H1 (cell line): ENCODE results near the gene TTLL9.

Source experiments
- CREB1 ChIP-seq: IDR thresholded peaks from 2 replicates; pipeline ENCODE4 v1.6.1; 2012; ENCODE audit warnings: inconsistent platforms
- HDAC2 ChIP-seq, 2 experiments: fragments of 300-600 bp in 1 of 2; sonication (generic) in 1 of 2; IDR thresholded peaks; 2 replicates each; pipeline ENCODE4 v1.6.1; 2011 to 2012; ENCODE audit warnings: low read depth in 2 of 2, low read length in 2 of 2, mild to moderate bottlenecking in 2 of 2, moderate library complexity in 2 of 2, borderline replicate concordance in 1 of 2, inconsistent platforms in 1 of 2
- JUN ChIP-seq: IDR thresholded peaks from 2 replicates; pipeline ENCODE4 v1.6.1; 2011; ENCODE audit warnings: low read depth, mild to moderate bottlenecking, improper control_type of control experiment, low read length
- POLR2AphosphoS5 ChIP-seq: IDR thresholded peaks from 2 replicates; pipeline ENCODE4 v1.6.1; 2011; ENCODE audit warnings: low read depth, low read length
- SIX5 ChIP-seq: IDR thresholded peaks from 2 replicates; pipeline ENCODE4 v1.6.1; 2011; ENCODE audit warnings: mild to moderate bottlenecking, low read depth, low read length
- ZNF274 ChIP-seq: IDR thresholded peaks from 2 replicates; pipeline ENCODE4 v1.7.0; 2012; ENCODE audit warnings: low read length, borderline replicate concordance; ENCODE audit errors: extremely low read depth
- TF ChIP-seq, protein P1 (sequence below), 3 experiments: IDR thresholded peaks; 1 replicate in 2 of 3; 2 replicates in 1 of 3; pipeline versions ENCODE4 v1.5.1 to v1.6.1; 2011; ENCODE audit warnings: low read length in 3 of 3, mild to moderate bottlenecking in 3 of 3, inconsistent platforms in 2 of 3, low read depth in 1 of 3, moderate library complexity in 1 of 3; ENCODE audit not compliant: insufficient read depth in 1 of 3; ENCODE audit errors: control extremely low read depth in 1 of 3

DNA sequence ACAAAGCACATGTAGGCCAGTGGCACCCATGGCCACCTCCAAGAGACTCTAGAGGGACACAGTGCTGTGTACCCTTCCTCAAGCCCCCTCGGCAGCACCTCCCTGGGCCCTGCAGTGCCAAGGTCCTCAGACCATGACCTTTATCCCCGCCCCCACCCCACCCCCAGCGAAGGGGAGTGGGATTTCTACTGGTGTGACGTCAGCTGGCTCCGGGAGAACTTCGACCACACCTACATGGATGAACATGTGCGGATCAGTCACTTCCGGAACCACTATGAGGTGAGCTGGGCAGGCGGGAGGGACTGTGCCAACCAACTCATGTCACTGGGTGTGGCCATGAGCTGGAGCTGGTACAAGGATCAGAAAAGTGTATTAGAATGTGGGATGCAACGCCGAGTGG is 38.0 kb downstream of the TTLL9 start:
- TF ChIP-seq, protein P1, sequence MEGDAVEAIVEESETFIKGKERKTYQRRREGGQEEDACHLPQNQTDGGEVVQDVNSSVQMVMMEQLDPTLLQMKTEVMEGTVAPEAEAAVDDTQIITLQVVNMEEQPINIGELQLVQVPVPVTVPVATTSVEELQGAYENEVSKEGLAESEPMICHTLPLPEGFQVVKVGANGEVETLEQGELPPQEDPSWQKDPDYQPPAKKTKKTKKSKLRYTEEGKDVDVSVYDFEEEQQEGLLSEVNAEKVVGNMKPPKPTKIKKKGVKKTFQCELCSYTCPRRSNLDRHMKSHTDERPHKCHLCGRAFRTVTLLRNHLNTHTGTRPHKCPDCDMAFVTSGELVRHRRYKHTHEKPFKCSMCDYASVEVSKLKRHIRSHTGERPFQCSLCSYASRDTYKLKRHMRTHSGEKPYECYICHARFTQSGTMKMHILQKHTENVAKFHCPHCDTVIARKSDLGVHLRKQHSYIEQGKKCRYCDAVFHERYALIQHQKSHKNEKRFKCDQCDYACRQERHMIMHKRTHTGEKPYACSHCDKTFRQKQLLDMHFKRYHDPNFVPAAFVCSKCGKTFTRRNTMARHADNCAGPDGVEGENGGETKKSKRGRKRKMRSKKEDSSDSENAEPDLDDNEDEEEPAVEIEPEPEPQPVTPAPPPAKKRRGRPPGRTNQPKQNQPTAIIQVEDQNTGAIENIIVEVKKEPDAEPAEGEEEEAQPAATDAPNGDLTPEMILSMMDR (IDR thresholded peaks at IDR 0.05; ENCODE audit: control extremely low read depth in 1 of 3, insufficient read depth in 1 of 3, low read depth in 1 of 3, low read length in 3 of 3) = no peak
- TF ChIP-seq ZNF274 = no peak
- no peak for TF ChIP-seq POLR2AphosphoS5
- TF ChIP-seq SIX5 = no peak
- TF ChIP-seq HDAC2 (IDR thresholded peaks at IDR 0.05; ENCODE audit: borderline replicate concordance in 1 of 2, low read depth in 2 of 2, low read length in 2 of 2) = no peak
- no peak for TF ChIP-seq JUN
- TF ChIP-seq CREB1 = no peak
